ENCODE results near the gene TSPAN9.

DNA sequence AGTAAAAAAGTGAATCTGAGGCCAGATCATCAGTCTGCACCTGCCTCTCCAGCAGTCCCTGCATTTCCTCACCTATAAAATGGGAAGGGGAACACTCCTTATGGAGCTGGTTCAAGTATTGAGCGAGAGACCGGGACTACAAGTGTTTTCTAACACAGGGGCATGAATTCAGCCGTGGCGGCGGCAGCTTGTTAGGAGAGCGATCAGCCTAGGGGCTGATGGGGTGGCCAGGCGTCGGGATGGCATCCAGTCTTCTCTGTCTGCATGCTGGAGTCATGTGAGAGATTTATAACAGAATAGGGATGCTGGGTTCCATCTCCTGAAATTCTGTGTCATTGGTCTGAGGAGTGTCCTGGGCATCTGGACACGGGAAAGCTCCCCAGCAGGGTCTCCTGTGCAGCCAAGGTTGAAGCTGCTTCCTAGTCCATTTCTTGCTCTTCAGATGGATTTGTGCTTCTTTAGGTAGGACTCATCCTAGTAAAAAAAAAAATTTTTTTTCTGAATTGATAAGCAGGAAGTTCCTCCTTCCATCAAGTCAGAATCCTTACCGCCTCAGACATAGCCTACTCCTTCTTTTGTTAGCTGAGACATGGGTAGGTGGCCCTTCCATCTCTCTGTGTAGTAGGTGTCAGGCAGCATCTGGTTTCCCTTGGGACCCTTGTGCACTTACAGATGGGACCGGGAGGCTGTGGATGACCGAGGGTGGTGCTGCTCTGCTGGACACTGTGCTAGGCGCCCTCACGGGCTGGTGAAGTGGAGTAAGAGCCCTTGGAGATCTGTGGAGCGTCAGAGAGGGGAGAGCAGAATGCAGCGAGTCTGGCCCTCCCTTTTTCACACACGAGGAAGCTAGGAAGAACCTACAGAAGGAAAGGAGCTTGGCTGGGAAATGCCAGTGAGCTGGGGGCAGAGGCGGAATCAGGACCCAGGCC, 146.7 kb downstream of the TSPAN9 start:
- TF ChIP-seq, protein P1, sequence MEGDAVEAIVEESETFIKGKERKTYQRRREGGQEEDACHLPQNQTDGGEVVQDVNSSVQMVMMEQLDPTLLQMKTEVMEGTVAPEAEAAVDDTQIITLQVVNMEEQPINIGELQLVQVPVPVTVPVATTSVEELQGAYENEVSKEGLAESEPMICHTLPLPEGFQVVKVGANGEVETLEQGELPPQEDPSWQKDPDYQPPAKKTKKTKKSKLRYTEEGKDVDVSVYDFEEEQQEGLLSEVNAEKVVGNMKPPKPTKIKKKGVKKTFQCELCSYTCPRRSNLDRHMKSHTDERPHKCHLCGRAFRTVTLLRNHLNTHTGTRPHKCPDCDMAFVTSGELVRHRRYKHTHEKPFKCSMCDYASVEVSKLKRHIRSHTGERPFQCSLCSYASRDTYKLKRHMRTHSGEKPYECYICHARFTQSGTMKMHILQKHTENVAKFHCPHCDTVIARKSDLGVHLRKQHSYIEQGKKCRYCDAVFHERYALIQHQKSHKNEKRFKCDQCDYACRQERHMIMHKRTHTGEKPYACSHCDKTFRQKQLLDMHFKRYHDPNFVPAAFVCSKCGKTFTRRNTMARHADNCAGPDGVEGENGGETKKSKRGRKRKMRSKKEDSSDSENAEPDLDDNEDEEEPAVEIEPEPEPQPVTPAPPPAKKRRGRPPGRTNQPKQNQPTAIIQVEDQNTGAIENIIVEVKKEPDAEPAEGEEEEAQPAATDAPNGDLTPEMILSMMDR (IDR thresholded peaks at IDR 0.05), result no peak
- TF ChIP-seq POLR2A (IDR thresholded peaks at IDR 0.05), result no peak

All from heart left ventricle (tissue), 13 donors.